Measurements from ENCODE around the gene CD4. TPM values are rescaled to one million over a fixed set of nuclear protein-coding genes. Genes with fewer than 3 reads are reported as not detected.

Gene CD4
- total RNA-seq, 2 donors from 2014 or later, result 6.2 to 13.4 TPM

DNA sequence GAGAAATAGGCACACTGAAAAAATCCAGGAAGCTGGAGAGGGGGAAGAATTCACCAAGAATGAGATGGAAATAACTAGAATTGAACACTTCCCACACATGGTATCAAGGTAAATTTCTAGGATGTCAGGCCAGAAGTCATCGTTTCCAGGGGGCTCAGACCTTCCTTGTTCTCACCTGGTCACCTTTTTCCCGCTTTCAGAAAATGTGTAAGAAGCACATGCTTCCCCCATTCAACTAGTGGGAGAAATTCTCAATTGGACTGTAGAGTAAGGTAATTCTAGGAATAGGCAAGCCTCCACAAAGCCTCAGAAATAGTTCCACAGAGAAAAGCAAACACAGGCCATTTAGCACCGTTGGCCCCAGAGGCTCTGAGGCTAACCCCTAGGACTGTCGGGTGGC lies 25.9 kb upstream of the CD4 start:
- peaks cover 15% of the 10 kb centered on the region for H3K4me1 ChIP-seq
- no peaks in the 10 kb centered on the region for H3K27me3 ChIP-seq
- peak overlapping the region; percentile 83 for H3K27ac ChIP-seq
- intact Hi-C loops (cut with DNase I), result no loop called here
- DNase-seq, result no peak
- TF ChIP-seq, protein P1, sequence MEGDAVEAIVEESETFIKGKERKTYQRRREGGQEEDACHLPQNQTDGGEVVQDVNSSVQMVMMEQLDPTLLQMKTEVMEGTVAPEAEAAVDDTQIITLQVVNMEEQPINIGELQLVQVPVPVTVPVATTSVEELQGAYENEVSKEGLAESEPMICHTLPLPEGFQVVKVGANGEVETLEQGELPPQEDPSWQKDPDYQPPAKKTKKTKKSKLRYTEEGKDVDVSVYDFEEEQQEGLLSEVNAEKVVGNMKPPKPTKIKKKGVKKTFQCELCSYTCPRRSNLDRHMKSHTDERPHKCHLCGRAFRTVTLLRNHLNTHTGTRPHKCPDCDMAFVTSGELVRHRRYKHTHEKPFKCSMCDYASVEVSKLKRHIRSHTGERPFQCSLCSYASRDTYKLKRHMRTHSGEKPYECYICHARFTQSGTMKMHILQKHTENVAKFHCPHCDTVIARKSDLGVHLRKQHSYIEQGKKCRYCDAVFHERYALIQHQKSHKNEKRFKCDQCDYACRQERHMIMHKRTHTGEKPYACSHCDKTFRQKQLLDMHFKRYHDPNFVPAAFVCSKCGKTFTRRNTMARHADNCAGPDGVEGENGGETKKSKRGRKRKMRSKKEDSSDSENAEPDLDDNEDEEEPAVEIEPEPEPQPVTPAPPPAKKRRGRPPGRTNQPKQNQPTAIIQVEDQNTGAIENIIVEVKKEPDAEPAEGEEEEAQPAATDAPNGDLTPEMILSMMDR (IDR thresholded peaks at IDR 0.05), result no peak
- no peaks in the 10 kb centered on the region for H3K9me3 ChIP-seq
- H3K9ac ChIP-seq (ENCODE audit: low read depth in 2 of 2, low read length in 2 of 2), result peak overlapping the region in 1 of 2 donors; percentile 7
- H3K36me3 ChIP-seq, result no peaks in the 10 kb centered on the region
- no peak overlapping the region for H3K4me3 ChIP-seq

DNA sequence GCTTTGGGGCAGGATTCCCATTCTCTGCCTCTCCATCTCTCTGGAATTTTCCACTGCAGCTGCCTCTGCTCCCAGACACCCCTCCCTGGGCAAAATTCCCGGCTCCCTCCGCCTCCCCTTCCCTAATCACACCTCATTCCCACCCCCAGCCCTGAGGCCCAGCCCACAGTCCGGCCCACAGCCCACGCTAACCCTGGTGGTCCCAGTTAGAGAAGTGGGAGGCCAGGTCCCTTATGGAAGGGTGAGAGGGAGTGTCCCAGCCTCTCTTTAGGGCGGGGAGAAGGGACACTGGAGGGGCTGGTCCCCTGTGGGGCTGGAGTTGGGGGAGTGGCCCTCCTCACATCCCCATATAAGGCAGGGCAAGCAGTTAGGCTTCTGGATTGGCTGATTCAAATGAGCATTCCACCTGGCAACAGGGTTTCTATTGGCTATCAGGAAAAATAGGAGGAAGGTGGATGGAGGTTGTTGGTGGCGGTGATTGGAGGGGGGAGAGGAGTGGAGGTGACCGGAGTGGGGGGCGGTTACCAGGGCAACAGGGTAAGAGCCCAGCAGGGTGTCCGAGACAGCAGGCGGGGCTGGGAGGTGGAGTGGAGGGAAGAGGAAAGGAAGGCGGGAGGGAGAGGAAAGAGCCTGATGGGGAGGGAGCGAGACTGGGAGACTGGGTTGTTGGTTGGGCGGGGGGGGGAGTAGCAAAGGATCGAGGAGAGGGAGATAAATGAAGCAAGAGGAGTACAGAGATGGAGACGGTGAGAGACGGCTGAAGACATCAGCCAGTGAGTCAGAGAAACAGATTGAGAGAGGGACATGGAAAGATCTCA lies 25.1 kb upstream of the CD4 start:
- intact Hi-C loops (cut with DNase I), result no loop called here
- Histone ChIP-seq H3K4me1 (peaks cover 15% of the 10 kb centered on the region), H3K9ac (ENCODE audit: low read depth in 2 of 2, low read length in 2 of 2) (peak overlapping the region in 1 of 2 donors; percentile 7), H3K9me3 (no peaks in the 10 kb centered on the region), H3K27me3 (no peaks in the 10 kb centered on the region), H3K36me3 (no peaks in the 10 kb centered on the region), H3K4me3 (no peak overlapping the region), H3K27ac (peak overlapping the region; percentile 83)
- peak; percentile 91 for DNase-seq
- TF ChIP-seq, protein P1 (IDR thresholded peaks at IDR 0.05), result no peak

DNA sequence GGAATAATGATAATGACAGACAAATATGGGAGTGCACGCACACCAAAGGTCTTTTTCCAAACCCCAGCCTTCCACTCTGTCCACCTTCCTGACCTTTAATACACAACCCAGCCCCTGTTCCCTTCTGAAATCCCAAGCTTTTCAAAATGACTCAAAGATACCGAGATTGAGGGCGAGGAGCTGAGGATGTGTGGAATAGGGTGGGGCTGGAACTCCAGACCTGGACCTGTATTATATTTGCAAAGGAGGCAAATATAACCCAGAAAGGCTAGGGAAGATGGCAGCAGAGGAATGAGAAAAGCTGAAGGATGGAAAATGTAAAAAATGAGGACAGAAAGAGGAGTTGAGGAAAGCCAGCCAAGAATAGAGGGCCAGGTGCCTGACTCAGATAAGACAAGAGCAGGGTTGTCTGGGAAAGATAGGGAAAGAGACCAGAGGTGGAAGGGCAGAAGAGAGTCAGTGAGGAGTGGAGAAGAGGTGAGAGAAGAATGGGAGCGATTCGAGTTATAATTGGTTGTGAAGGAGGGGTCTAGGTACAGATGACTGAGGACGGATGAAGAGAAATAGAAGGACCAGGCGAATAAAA lies 24.2 kb upstream of the CD4 start:
- no peaks in the 10 kb centered on the region for H3K27me3 ChIP-seq
- H3K36me3 ChIP-seq, result no peaks in the 10 kb centered on the region
- intact Hi-C loops (cut with DNase I), result no loop called here
- H3K9ac ChIP-seq (ENCODE audit: low read depth in 2 of 2, low read length in 2 of 2), result peak overlapping the region; percentile 67 to 82
- TF ChIP-seq, protein P1 (IDR thresholded peaks at IDR 0.05), result no peak
- DNase-seq, result no peak
- H3K9me3 ChIP-seq, result no peaks in the 10 kb centered on the region
- H3K27ac ChIP-seq, result peak overlapping the region; percentile 83
- H3K4me3 ChIP-seq, result peak overlapping the region; percentile 60
- peaks cover 15% of the 10 kb centered on the region for H3K4me1 ChIP-seq

DNA sequence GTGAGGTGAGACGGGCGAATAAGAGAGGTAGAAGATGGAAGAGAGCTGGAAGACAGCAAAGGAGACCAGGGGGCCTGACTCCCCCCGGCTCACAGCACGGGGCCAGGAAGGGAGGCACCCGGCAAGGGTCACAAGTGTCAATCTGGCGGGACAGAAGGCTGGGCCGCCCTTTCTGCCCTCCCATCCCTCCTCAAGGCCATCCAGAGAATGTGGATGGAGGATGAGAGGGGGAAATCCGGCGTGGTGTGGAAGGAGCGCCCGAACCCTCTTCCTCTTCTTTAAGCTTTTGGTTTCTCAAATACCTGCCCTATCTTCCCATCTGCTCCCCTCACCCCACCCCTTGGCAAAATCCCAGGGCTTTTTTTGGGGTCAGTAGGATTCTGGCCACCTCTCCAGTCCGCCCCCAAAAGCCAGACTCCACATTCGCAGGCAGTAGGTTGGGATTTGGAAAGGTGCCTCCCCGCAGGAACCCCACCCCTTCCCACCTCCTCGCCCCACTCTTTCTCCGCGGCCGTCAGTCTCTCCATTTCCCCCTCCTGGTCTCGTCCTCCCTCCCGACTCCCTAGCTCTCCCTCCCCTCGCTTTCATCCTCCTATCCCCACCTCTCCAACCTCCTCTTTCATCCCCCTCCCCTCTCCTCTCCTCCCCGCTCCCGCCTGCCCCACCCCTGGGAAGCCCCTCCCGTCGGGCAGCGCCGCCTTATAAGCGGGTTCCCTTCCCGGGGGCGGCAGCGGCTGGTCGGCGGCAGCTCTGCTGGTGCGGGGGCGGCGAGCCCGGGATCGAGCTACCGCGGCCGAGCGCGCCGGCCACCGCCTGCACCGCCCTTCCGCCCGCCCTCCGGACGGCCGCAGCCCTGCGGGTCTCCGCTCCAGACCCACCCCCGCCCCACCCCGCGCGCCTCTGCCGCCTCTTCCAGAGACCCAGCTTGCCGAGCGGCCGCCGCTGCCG lies 23.4 kb upstream of the CD4 start, which contains the start of gene PTMS:
Gene PTMS (plus strand): TSS at position 730 of the 948 bp plus-strand sequence. CDS start 343 bp downstream, outside the sequence.
- Histone ChIP-seq H3K4me3 (peak within 1 kb of the TSS; percentile 60), H3K27me3 (no peaks in the 10 kb centered on the region), H3K36me3 (no peaks in the 10 kb centered on the region), H3K4me1 (peaks cover 15% of the 10 kb centered on the region), H3K9me3 (no peaks in the 10 kb centered on the region), H3K9ac (ENCODE audit: low read depth in 2 of 2, low read length in 2 of 2) (peak within 1 kb of the TSS; percentile 79 to 82), H3K27ac (peak within 1 kb of the TSS; percentile 83)
- DNase-seq, result peak; percentile 81
- intact Hi-C loops (cut with DNase I), result no loop called here
- TF ChIP-seq, protein P1 (IDR thresholded peaks at IDR 0.05), result no peak
